GM21367 (cell line): ENCODE results near the gene DHCR7.
A peak's percentile ranks its signal among the peaks of the same experiment; 100 is the strongest.

Source experiments
- ATAC-seq: cut with Tn5 transposase; IDR thresholded peaks from one replicate; pipeline ENCODE4 v1.9.1; 2021; ENCODE audit not compliant: unreplicated experiment

DHCR7 gene

GRCh38 chr11:71458146-71459070 lies 10.2 kb upstream of the DHCR7 start:
- no peak for ATAC-seq

DNA sequence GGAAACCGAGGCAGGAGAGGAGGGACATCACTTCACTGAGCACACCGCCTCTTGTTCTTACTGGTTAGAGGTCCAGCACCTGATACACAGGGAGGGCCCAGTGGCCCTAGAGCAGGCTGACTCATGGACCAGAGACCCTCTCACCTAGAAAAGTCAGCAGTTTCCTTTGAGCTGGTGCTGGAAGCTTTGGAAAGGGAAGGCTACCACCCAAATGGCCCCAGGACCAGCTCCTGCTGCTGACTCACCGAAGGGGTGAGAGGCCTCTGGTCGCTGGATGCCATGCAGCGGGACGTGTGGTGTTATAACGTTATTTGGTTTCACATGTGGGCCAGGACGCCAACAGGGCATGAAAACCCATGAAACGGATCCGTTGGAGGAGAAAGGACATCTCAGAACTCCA lies 8.6 kb upstream of the DHCR7 start:
- no peak for ATAC-seq

DNA sequence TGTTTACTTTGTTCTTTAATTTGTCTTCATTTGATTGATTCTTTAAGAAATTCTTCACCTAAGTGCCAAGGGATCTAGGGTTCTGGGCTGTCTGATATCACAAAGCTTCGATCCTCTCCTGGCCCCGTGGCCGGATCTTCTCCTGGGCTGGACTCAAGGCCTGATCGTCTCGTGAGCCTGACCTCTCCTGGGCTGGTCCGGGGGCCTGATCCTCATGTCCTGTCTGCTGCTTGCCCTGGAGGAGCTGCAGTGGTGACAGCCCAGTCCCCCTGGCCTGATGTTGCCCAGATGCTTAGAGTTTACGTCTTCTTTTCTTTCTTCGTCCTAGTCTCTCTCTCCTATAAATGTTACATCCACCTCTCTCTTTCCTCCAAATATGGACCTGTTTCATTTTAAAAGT lies 8.1 kb upstream of the DHCR7 start:
- no peak for ATAC-seq

DNA sequence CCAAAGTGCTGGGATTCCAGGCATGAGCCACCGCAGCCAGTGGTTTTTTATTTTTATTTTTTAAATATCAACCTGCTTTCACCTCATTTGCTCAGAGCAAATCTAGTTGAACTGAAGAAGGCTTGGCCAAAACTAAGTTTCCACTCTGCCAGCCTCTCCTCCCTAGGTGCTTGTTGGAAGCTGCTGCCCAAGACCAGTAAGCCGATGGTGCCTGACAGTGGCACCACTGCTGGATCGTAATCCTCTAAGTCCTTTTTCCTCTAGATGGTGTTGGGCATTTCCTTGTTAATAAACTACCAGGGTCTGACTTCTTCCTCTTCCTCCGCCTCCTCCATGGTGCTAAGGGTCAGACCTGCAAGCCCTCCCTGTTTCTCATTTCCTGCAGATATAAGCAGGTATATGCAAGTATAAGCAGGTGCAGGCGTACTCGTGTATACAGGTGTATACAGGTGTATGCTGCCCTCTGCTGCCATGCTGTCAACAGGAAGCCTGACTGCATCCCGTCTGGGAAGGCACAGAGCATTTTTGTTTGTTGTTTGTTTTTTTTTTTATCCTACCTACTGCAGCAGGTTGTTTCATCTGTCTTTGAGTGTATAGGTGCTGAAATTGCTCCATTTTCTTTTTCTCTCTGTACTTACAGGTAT lies 6.4 kb upstream of the DHCR7 start:
- no peak for ATAC-seq

DNA sequence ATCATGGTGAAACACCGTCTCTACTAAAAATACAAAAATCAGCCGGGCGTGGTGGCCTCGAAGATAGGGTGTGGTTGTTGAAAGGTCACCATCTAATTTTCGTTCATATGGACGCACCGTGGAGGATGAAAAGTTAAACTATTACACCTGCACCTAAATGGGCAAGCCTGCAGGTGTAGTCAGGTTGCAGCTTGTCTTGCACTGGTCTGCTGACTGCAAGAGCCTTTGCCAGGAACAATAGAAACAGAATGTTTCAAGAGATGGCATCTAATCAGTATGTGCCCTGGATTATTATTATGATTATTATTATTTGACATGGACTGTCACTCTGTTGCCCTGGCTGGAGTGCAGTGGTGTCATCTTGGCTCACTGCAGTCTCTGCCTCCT lies 5.7 kb upstream of the DHCR7 start:
- no peak for ATAC-seq

- ATAC-seq, result peak; percentile 37
These were observed 5.1 kb upstream of the DHCR7 start, which contains the start of gene NADSYN1 for GRCh38 chr11:71453037-71453917. Gene NADSYN1 (plus strand): TSS chr11:71453203. CDS start chr11:71453297, 94 bp downstream.

DNA sequence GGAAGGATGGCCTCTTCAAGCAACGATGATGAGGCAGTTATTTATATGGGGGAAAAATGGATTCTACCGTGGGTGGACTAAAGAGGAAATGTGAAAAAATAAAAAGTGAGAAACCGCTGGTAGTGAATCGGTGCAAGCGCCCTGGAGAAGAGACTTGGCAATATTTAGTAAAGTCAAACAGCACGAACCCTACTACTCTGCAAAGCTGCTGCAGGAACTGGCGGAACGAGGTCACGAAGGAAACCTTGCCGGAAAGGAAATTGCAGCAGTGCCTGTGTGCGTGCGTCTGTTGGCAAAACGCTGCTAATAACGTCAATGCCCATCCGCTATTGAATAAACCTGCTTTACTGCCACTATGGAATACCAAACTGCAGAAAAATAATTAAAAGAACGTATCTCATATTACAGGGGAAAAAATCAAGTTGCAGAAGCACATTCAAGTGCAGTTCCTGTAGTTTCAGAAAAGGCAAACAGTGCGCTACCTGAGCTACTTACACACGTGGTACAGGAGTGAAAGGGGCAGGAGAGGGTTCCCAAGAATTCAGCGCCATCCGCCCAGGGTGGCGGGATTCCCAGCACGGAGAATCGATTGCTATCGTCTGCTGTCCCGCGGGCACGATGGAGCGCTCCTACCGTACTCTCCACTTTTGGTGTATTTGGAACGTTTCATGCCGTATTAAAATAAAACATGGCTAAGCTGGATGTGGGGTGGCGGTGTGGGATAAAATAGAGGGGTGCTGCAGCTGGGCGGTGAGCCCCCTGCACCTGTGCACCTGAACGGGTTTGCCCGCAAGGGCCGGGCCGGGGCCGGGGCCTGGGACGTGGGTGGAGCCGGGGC lies 4.2 kb upstream of the DHCR7 start:
- ATAC-seq, result no peak

- ATAC-seq, result no peak
These were observed 3.5 kb upstream of the DHCR7 start for GRCh38 chr11:71451596-71452198.

DNA sequence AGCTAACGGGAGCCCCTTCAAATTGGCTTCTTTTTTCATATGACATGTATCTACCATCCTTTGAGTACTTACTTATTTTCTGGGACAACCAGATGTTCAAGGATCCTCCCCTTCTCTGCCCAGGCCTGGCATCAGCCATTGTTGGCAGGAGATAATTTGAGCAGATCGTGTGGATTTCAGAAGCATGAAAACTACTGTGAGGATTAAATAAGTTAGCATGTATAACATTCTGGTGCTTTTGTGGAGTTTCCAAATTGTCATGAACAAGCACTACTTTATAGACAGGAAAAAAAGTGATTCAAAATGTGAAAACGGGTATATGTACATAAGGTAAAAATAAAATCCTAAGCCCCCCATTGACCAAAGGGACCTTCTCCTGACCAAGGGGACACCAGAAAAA lies 2.7 kb upstream of the DHCR7 start:
- ATAC-seq, result no peak

DNA sequence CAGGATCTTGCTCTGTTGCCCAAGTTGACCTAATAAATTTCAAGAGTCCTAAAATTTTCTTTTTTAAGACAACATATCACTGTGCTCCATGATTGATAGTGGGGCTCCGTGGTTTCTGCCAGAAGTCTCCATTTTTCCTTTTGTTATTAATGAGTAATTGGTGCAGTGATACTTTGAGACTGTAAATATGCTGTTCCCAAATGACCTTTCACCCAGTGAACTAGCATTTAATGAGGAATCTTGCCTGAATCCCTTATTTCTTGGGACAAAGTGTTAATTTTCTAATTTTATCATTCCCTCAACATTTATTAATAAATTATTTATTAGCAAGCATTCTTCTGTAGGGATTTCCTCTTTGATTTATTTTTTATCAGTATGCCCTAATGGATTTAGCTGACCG lies 2.3 kb upstream of the DHCR7 start:
- ATAC-seq, result no peak

- no peak for ATAC-seq
These were observed 1.4 kb upstream of the DHCR7 start for GRCh38 chr11:71449596-71449995.

- peak; percentile 1 for ATAC-seq
These were observed 369 bp downstream of the DHCR7 start for GRCh38 chr11:71447791-71448256.

DNA sequence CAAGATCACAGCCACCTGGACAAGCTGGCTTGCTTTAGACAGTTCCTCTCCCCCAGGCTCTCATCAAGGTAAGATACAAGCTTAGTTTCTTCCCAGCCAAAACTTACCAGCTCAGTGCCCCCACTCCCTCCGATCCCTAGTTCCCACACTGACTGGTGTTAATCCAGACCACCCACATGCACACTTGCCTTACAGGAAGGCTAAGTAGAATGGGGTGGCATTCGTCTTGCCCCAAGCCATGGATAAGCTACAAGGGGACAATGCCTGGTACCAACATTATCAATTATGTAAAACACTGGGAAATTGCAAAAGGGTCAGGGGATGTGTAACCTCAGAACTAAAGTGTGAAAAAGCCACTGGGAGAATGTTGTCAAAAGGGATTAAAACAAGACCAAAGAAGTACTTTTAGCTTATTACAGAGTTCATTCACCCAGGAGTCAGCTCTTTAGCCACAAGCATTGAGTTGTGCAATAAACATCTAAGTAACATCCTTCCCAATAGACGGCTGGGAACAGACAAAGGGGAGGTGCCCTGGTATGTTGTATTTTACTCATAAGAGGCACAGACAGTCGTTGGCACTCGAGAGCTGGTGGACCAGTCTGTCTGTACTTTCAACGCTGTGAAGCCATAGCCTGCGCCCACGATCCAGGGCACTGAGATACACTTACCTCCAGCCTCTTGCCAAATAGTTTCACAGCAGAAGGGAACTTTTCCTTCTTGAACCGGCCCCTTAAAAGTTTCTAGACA lies 1.1 kb downstream of the DHCR7 start:
- ATAC-seq, result no peak

DNA sequence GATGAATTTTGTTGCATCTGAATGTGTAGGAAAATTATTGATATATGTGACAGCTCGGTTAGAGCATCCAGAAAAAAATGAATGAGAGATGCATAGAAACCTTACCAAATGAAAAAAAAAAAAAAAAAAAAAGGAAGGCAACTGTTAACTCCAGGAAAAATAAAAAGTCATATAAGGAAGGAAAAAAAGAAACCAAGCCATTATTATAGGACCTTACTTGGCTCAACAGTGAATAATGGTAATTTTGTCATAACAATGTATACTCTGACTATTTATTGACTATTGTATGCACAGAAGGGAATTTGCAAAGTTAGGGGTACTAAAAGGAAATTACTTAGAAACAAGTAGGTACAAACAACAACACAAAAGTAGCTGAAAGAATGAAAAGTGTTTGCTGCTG lies 2.0 kb downstream of the DHCR7 start:
- ATAC-seq, result no peak

- ATAC-seq, result no peak
These were observed 3.4 kb downstream of the DHCR7 start for GRCh38 chr11:71444811-71445210.

DNA sequence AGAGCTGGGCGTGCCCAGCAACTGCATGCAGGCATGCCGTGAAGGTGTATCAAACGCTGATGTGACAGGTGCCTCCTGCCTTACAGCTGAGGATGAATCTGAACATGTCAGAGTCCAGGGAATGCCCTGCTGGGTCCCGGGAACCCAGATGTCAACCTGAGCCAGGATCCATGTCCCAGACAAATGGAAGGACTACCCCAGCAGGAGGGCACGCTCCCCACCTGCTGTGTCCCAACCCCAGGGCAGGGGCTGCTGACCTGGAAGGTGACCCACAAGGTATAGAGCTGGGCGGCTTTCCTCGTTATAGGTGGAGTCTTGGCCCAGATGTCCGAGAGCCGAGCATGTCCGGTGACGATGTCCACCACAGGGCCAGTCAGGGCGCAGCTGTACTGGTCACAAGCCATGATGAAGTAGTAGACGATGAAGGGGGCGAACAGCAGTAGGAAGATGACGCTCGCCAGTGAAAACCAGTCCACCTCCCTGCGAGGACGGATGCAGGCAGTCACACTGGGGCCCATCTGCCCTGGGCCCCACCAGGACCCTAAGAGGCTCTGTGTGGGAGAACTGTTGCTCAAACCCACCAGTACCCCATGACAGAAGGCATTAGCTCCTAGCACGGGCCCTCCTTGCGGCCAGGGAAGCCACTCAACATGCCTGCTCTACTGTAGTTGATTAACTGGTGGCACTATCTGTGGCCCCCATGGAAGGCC lies 4.3 kb downstream of the DHCR7 start:
- no peak for ATAC-seq

DNA sequence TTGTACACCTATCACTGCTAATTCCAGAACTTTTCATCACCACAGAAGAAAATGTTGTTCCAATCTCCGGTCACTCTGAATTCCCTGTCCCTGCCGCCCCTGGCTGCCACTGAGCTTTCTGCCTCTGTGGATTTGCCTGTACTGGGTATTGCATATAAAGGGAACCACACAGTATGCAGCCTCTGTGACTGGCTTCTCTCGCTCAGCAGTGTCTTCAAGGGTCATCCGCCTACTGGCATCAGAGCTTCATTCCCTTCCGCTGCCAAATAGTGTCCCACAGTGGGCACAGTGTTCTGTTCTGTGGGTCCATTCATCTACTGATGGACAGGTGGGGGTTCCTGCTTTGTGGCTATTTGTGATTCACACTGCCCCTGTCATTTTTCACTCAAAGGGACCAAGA lies 5.3 kb downstream of the DHCR7 start:
- no peak for ATAC-seq

DNA sequence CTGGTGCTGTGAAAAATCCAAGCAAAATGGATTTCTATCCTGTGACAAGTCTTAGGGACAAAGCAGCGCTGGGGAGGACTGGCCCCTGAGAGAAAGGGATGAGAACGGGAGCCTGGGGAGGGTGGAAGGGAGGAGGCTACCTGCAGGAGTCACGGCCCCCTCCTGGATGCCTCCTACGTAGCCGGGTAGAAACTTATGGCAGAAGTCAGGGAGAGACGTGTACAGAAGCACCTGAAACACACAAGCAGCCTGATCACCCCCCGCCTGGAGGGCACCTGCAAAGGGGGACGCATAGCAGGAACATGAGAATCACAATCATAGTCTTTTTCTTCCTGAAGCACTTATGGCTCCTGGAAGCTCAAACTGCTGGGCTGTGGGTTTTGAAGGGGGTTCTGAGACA lies 6.1 kb downstream of the DHCR7 start:
- no peak for ATAC-seq

GRCh38 chr11:71441251-71441650 lies 6.9 kb downstream of the DHCR7 start:
- no peak for ATAC-seq
